Ureter (tissue), 1 donor: Measurements from ENCODE around the gene NKAPD1. TPM values are rescaled to one million over a fixed set of nuclear protein-coding genes. Genes with fewer than 3 reads are reported as not detected.

Source experiments
- total RNA-seq: library from RNA; stranded (reverse); gene quantifications from one replicate; pipeline ENCODE4 v1.2.4, GENCODE V29; 2023
- donor health status: DM: yes; HTN: yes; CAD: no.

The NKAPD1 gene
- total RNA-seq, 1 donor from 2014 or later, result 16.4 TPM

Other genes starting within 250 kb of the NKAPD1 start
- gene ALG9, start 202.7 kb upstream of the NKAPD1 start, total RNA-seq, result 33.5 TPM
- gene FDXACB1, start 195.1 kb upstream of the NKAPD1 start, total RNA-seq, result 3.8 TPM
- 50.9 TPM for gene CFAP68, start 194.8 kb upstream of the NKAPD1 start, total RNA-seq
- gene CRYAB, start 162.5 kb upstream of the NKAPD1 start, total RNA-seq, result 106 TPM
- gene HSPB2, start 161.6 kb upstream of the NKAPD1 start, total RNA-seq, result 0.83 TPM
- 8.5 TPM for gene C11orf52, start 155.4 kb upstream of the NKAPD1 start, total RNA-seq
- gene DIXDC1, start 137.0 kb upstream of the NKAPD1 start, total RNA-seq, result 24.7 TPM
- 35.6 TPM for gene DLAT, start 48.9 kb upstream of the NKAPD1 start, total RNA-seq
- gene PIH1D2, start 282 bp upstream of the NKAPD1 start, total RNA-seq, result 3.4 TPM
- 54.8 TPM for gene TIMM8B, start 12.5 kb downstream of the NKAPD1 start, total RNA-seq
- 113 TPM for gene SDHD, start 12.6 kb downstream of the NKAPD1 start, total RNA-seq
- 20.0 TPM for gene IL18, start 89.8 kb downstream of the NKAPD1 start, total RNA-seq
- 0.68 TPM for gene TEX12, start 93.1 kb downstream of the NKAPD1 start, total RNA-seq
- 8.7 TPM for gene BCO2, start 101.2 kb downstream of the NKAPD1 start, total RNA-seq
- gene PTS, start 152.1 kb downstream of the NKAPD1 start, total RNA-seq, result 44.5 TPM
- not detected for gene PLET1, start 186.6 kb downstream of the NKAPD1 start, total RNA-seq